ENCODE data around the gene UNC80. TPM values are rescaled to one million over a fixed set of nuclear protein-coding genes. Genes with fewer than 3 reads are reported as not detected.

Gene UNC80
- total and polyA plus RNA-seq, 2 of the 13 experiments (the other 11 are each of a cell fraction or from before 2014, with no cell fraction given) = not detected

GRCh38 chr2:209933499-209934483, 162.2 kb downstream of the UNC80 start (continued):
- no peak for TF ChIP-seq AHDC1 (CRISPR knock-in tag; IDR thresholded peaks at IDR 0.05; ENCODE audit: borderline replicate concordance)

GRCh38 chr2:209936106-209936666, 164.6 kb downstream of the UNC80 start:
- Histone ChIP-seq H3K9ac (ENCODE audit: insufficient read depth, low read depth, low read length) (no peak overlapping the region), H3K27me3 (ENCODE audit: control insufficient read depth in 1 of 2, insufficient read depth in 2 of 2, low read length in 2 of 2) (no peaks in the 10 kb centered on the region), H3K4me2 (ENCODE audit: low read depth, low read length) (no peak overlapping the region), H3K4me3 (replicated peaks in 1 of 3; ENCODE audit: insufficient read depth in 1 of 3, low read depth in 2 of 3, low read length in 3 of 3) (no peak overlapping the region), H3K79me2 (ENCODE audit: insufficient read depth, low read length) (no peaks in the 10 kb centered on the region), H2AFZ (ENCODE audit: low read length) (no peak overlapping the region), H4K20me1 (ENCODE audit: insufficient read depth, low read length) (no peaks in the 10 kb centered on the region), H3K27ac (ENCODE audit: extremely low read length, insufficient read depth, low read length) (no peak overlapping the region), H3K36me3 (replicated peaks in 1 of 2; ENCODE audit: control insufficient read depth in 1 of 2, insufficient read depth in 2 of 2, low read length in 2 of 2) (no peaks in the 10 kb centered on the region), H3K9me3 (ENCODE audit: low read length) (no peaks in the 10 kb centered on the region), H3K4me1 (ENCODE audit: insufficient read depth, low read length) (no peaks in the 10 kb centered on the region)
- DNase-seq (ENCODE audit: low spot score) (no peak), ATAC-seq (no peak), FAIRE-seq (no peak)
- intact Hi-C loops (cut with micrococcal nuclease; ENCODE audit: unreplicated experiment) = no loop called here
- ChIA-PET CTCF (ENCODE audit: low intra/inter-chr PET ratio, low total read pairs) (no interaction called here), POLR2A (no interaction called here)
- WGBS (ENCODE audit: low lambda C conversion rate) = 29% methylated on average over 3 of the region's 3 CpGs
- in situ Hi-C loops (cut with HindIII; ENCODE audit: extremely low pct_ligation_motif_present, low pct_unique_long_range_greater_than_20kb) = no loop called here
- BruUV-seq (replicated peaks) = no TSS peak
- no peak for TF ChIP-seq ZNF101 (CRISPR knock-in tag; IDR thresholded peaks at IDR 0.05; ENCODE audit: borderline replicate concordance, low read depth)
- TF ChIP-seq CEBPB (IDR thresholded peaks at IDR 0.05; ENCODE audit: borderline replicate concordance, low read depth, low read length) = no peak
- no peak for TF ChIP-seq ZNF746 (CRISPR knock-in tag; IDR thresholded peaks at IDR 0.05)
- no peak for TF ChIP-seq DNMT3B (CRISPR knock-in tag; conservative IDR thresholded peaks at IDR 0.05)
- peak; percentile 16; the same call in 1 of the 2 replicates for TF ChIP-seq CTCF (CRISPR knock-in tag; IDR thresholded peaks at IDR 0.05)
- TF ChIP-seq STAG1 (CRISPR knock-in tag; IDR thresholded peaks at IDR 0.05) = peak; percentile 34
- no peak for TF ChIP-seq FLYWCH1 (CRISPR knock-in tag; IDR thresholded peaks at IDR 0.05)
- no peak for TF ChIP-seq NFATC3 (CRISPR knock-in tag; IDR thresholded peaks at IDR 0.05)
